A549 treated with AZD9567 at 1 μM for 4 hours (cell line): ENCODE measurements around the gene THBS3. TPM values are rescaled to one million over a fixed set of nuclear protein-coding genes. Genes with fewer than 3 reads are reported as not detected.

Experiments used
- total RNA-seq: library from RNA; stranded (reverse); fragments of 200-300 nt; extraction: Qiagen RNA extraction; gene quantifications from 5 replicates; pipeline ENCODE4 v1.2.3, GENCODE V29; 2022; ENCODE audit not compliant: insufficient read depth

THBS3 gene
- total RNA-seq = 3.3 to 11.6 TPM (median 9.6 TPM) in 5 replicates

DNA sequence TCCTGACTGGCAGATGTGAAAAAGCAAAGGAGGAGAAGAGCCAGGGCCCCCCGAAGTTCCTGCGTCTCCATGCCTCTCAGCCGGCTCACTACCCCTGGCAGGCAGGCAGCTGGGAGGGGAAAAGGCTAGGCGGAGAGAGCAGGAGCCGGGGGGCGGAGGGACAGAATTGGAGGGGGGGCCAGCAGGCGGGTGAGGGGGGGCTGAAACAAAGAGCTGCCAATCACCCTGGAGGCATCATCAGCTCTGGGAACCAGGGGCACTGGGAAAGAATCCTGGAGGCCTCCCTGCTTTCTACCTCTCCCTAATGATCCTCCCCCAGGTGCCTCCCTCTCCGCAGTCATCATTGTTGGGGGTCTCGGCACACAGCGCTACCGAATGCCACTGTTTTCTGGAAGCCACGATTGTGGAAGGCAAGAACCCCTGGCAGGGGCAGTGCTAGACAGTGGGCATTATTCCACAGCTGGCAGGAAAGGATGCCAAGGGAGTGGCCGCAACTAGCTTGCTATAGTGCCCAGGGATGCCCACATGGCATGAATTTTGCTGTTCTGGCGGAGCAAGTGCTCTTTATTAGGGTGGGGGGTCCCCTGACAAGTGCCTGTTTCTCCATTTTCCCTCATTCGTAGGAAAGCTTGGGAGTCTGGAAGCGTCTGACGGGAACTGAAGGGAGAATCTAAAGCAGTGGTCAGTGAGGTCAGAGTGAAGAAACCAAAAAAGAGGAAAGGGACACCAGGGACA, at the start of gene THBS3:
Gene THBS3 (minus strand): TSS at position 92 of the 735 bp plus-strand sequence. CDS start 21 bp downstream, at position 71.

DNA sequence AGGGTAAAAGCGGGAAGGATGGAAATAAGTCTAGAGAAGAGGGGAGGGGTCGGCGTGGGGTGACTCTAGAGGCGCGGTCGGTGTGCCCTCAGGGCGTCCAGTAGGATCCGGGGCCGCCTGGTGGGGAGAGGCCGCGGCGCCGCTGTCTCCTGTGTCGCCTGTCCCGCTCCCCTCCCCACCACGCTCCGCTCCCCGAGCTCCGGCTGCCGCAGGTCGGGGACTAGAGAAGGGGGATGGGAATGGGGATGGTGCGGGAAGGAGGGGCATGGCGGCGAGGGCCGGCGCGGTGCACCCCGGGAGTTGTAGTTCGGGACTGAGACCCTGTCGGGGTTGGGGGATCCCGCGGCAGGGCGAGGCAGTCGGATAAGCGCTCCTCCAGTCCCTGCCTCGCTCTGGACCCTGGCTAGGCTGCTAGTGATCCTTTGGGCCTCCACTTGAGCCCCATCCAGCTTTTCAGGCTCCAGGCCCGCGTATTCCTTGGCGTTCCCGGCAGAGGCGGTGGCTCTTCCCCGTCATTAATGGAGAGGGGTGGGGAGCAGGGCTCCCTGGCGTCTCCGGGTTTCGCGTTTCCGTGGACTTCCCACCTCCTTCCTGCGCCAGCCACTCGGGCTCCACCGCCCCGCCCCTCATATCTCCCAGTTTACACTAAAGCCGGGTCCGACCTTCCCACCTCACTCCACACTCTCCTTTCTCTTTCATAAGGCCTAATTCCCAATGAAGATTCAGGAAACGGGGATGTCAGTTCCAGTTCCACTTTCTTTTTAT, 47.7 kb upstream of the THBS3 start, which contains the start of gene ENTREP3:
Gene ENTREP3 (minus strand): TSS at position 241 of the 765 bp plus-strand sequence. CDS start 606 bp downstream, outside the sequence.

DNA sequence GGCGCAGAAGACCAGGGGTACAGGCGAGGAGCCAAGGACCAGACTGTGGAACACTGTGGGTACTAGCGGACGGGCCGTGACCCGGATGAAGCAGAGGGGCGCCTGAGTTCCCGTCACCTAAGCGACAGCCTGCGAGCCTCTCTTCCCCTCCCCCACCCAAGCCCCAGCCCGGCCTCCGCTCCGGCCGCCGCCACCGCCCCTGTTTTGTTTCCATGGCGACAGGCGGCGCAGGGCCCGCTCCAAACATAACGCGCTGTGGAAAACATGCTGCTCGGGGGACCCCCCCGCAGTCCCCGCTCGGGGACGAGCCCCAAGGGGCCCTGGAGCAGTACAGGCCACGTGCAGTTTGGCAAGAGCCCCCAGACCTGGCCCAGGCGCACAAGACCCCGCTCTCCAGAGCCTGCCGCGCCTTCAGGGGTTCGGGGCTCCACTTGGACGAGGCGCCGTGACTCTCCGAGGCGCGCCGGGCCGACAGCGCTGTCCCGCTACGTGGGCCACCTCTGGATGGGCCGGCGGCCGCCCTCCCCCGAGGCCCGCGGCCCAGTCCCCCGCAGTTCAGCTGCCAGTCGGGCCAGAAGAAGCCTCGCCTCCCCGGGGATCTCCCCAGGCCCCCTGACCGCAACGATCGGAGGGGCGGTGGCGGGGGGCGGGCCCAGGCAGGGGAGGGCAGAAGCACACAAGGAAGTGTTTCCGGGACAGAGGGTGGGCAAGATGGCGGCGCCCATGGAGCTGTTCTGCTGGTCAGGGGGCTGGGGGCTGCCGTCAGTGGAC, 1.0 kb upstream of the THBS3 start, which contains the start of gene MTX1:
Gene MTX1 (plus strand): TSS at position 155 of the 771 bp plus-strand sequence. CDS start 110 bp downstream, at position 265.

GRCh38 chr1:155173478-155174323, 34.0 kb downstream of the THBS3 start, which contains the start of gene TRIM46:
TRIM46 (plus strand) TSS chr1:155173849; CDS start chr1:155173967, 118 bp downstream.

GRCh38 chr1:155172732-155173477, 34.8 kb downstream of the THBS3 start, which contains the start of gene KRTCAP2:
KRTCAP2 (minus strand) TSS chr1:155173304; CDS start chr1:155173224, 80 bp downstream.

Other genes with a start within 250 kb of the THBS3 start
- gene PYGO2, start 246.1 kb downstream of the THBS3 start, total RNA-seq = 23.8 to 25.3 TPM (median 24.4 TPM) in 5 replicates
- 163 to 228 TPM (median 221 TPM) in 5 replicates for gene SHC1, start 237.2 kb downstream of the THBS3 start, total RNA-seq
- 350 to 384 TPM (median 355 TPM) in 5 replicates for gene CKS1B, start 233.2 kb downstream of the THBS3 start, total RNA-seq
- 34.0 to 47.4 TPM (median 47.2 TPM) in 5 replicates for gene FLAD1, start 224.6 kb downstream of the THBS3 start, total RNA-seq
- not detected in 5 replicates for gene LENEP, start 214.3 kb downstream of the THBS3 start, total RNA-seq
- gene ZBTB7B, start 205.1 kb downstream of the THBS3 start, total RNA-seq = 30.4 to 41.5 TPM (median 37.4 TPM) in 5 replicates
- gene DCST2, start 174.1 kb downstream of the THBS3 start, total RNA-seq = 0.38 to 0.88 TPM (median 0.56 TPM) in 4 of 5 replicates, not detected in the other
- not detected in 5 replicates for gene DCST1, start 174.1 kb downstream of the THBS3 start, total RNA-seq
- gene ADAM15, start 156.6 kb downstream of the THBS3 start, total RNA-seq = 55.7 to 115 TPM (median 104 TPM) in 5 replicates
- gene EFNA4, start 144.2 kb downstream of the THBS3 start, total RNA-seq = 11.3 to 14.4 TPM (median 13.2 TPM) in 5 replicates
- gene EFNA3, start 129.1 kb downstream of the THBS3 start, total RNA-seq = 7.0 to 11.0 TPM (median 7.7 TPM) in 5 replicates
- 23.7 to 35.1 TPM (median 30.9 TPM) in 5 replicates for gene EFNA1, start 80.0 kb downstream of the THBS3 start, total RNA-seq
- gene SLC50A1, start 72.0 kb downstream of the THBS3 start, total RNA-seq = 32.9 to 44.7 TPM (median 35.7 TPM) in 5 replicates
- gene DPM3, start 67.4 kb downstream of the THBS3 start, total RNA-seq = 71.3 to 102 TPM (median 100 TPM) in 5 replicates
- 226 to 261 TPM (median 239 TPM) in 5 replicates for gene KRTCAP2, start 34.6 kb downstream of the THBS3 start, total RNA-seq
- 1.6 to 2.4 TPM (median 2.0 TPM) in 4 of 5 replicates, not detected in the other for gene TRIM46, start 34.0 kb downstream of the THBS3 start, total RNA-seq
- 71.0 to 72.9 TPM (median 72.6 TPM) in 5 replicates for gene MTX1, start 798 bp upstream of the THBS3 start, total RNA-seq
- gene ENTREP3, start 47.6 kb upstream of the THBS3 start, total RNA-seq = 28.4 to 32.9 TPM (median 29.7 TPM) in 5 replicates
- 106 to 136 TPM (median 123 TPM) in 5 replicates for gene SCAMP3, start 54.5 kb upstream of the THBS3 start, total RNA-seq
- gene CLK2, start 65.6 kb upstream of the THBS3 start, total RNA-seq = 18.9 to 35.2 TPM (median 31.1 TPM) in 5 replicates
- 1.6 to 6.1 TPM (median 5.0 TPM) in 5 replicates for gene HCN3, start 69.6 kb upstream of the THBS3 start, total RNA-seq
- gene PKLR, start 93.5 kb upstream of the THBS3 start, total RNA-seq = 0.02 to 0.03 TPM in 2 of 5 replicates, not detected in the others
- 158 to 170 TPM (median 163 TPM) in 5 replicates for gene FDPS, start 101.0 kb upstream of the THBS3 start, total RNA-seq
- 40.7 to 56.9 TPM (median 56.2 TPM) in 5 replicates for gene RUSC1, start 113.0 kb upstream of the THBS3 start, total RNA-seq